Hepatocyte (in vitro differentiated cells): ENCODE measurements around the gene INSR. TPM values are rescaled to one million over a fixed set of nuclear protein-coding genes. Genes with fewer than 3 reads are reported as not detected.

Experiments used
- DNase-seq: peaks from one replicate; pipeline ENCODE4 v3.0.0-alpha.2; 2016; ENCODE audit warnings: low spot score
- H2AFZ ChIP-seq: fragments of 200-600 bp; sonication (generic); 2 replicates; pipeline ENCODE4 v1.6.0; 2016; ENCODE audit warnings: antibody characterized with exemption, mild to moderate bottlenecking
- H3K27ac ChIP-seq: fragments of 200-600 bp; sonication (generic); 2 replicates; pipeline ENCODE4 v1.5.1; 2016; ENCODE audit warnings: mild to moderate bottlenecking
- H3K27me3 ChIP-seq: fragments of 200-600 bp; sonication (generic); 2 replicates; pipeline ENCODE4 v1.6.1; 2016
- H3K36me3 ChIP-seq: fragments of 200-600 bp; sonication (generic); replicated peaks from 2 replicates; pipeline ENCODE4 v1.5.1; 2016; ENCODE audit warnings: low read depth; ENCODE audit not compliant: insufficient read depth
- H3K4me1 ChIP-seq: fragments of 200-600 bp; sonication (generic); 2 replicates; pipeline ENCODE4 v1.5.1; 2016; ENCODE audit warnings: mild to moderate bottlenecking, moderate library complexity; ENCODE audit not compliant: insufficient read depth
- H3K4me2 ChIP-seq: fragments of 200-600 bp; sonication (generic); 2 replicates; pipeline ENCODE4 v1.6.0; 2016
- H3K4me3 ChIP-seq: fragments of 200-600 bp; sonication (generic); 2 replicates; pipeline ENCODE4 v1.5.1; 2016; ENCODE audit warnings: mild to moderate bottlenecking
- H3K79me2 ChIP-seq: fragments of 200-600 bp; sonication (generic); 2 replicates; pipeline ENCODE4 v1.6.0; 2017; ENCODE audit warnings: mild to moderate bottlenecking
- H3K9me2 ChIP-seq: fragments of 200-600 bp; sonication (generic); replicated peaks from 2 replicates; pipeline ENCODE4 v1.6.0; 2017; ENCODE audit warnings: mild to moderate bottlenecking; ENCODE audit not compliant: insufficient read depth
- H3K9me3 ChIP-seq: fragments of 200-600 bp; sonication (generic); 2 replicates; pipeline ENCODE4 v1.5.1; 2016; ENCODE audit warnings: low read depth, mild to moderate bottlenecking
- H4K20me1 ChIP-seq: fragments of 200-600 bp; sonication (generic); 2 replicates; pipeline ENCODE4 v1.6.0; 2016; ENCODE audit warnings: mild to moderate bottlenecking; ENCODE audit not compliant: insufficient read depth, poor library complexity, severe bottlenecking
- EZH2 ChIP-seq: fragments of 200-600 bp; sonication (generic); IDR thresholded peaks from 2 replicates; pipeline ENCODE4 v1.6.1; 2016; ENCODE audit warnings: antibody characterized with exemption, mild to moderate bottlenecking, borderline replicate concordance
- EZH2phosphoT487 ChIP-seq: fragments of 200-600 bp; sonication (generic); IDR thresholded peaks from one replicate; pipeline ENCODE4 v1.6.1; 2018; ENCODE audit warnings: antibody characterized with exemption, mild to moderate bottlenecking, low read depth, moderate library complexity; ENCODE audit not compliant: unreplicated experiment, severe bottlenecking
- WGBS: methylation state at CpG from one replicate; pipeline ENCODE4 v1.1.6; 2016; ENCODE audit warnings: low lambda C conversion rate; ENCODE audit errors: missing lambda C conversion rate; 5-methylcytosine and 5-hydroxymethylcytosine counted together
- polyA plus RNA-seq: library from polyadenylated mRNA; unstranded; fragments of >200 nt; fragmentation: Nextera tagmentation; extraction: Ambion mirVana; gene quantifications from 2 replicates; pipeline ENCODE4 v1.2.1, GENCODE V29; 2016
- total RNA-seq: library from RNA; depleted of rRNA; stranded (reverse); fragments of >200 nt; gene quantifications from 2 replicates; pipeline ENCODE4 v1.2.3, GENCODE V29; 2014
- TF ChIP-seq, protein P1 (sequence below): fragments of 200-600 bp; sonication (generic); IDR thresholded peaks from 2 replicates; pipeline ENCODE4 v1.5.1; 2016; ENCODE audit warnings: antibody characterized with exemption, mild to moderate bottlenecking; ENCODE audit not compliant: poor library complexity

INSR gene
- total and polyA plus RNA-seq, 2 experiments from 2014 or later, result 17.0 to 59.0 TPM

DNA sequence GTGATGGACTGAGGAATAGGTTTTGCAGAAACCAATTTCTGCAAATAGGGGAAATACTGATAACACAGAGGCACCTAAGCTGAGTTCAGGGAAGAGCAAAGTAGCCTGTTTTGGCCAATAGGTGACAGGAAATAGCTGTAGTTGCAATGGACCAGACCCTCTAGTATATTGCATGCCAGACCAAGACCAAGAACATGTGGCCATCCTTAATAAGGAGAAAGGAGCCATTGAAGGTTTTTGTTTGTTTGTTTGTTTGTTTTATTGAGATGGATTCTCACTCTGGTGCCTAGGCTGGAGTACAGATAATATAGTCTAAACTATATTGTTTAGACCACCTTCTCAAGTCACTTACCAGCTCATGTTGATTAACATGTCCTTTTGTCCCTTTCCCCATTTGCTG is 123.2 kb downstream of the INSR start:
- Histone ChIP-seq H2AFZ (no peak overlapping the region), H3K27ac (no peak overlapping the region), H3K36me3 (peaks cover 3% of the 10 kb centered on the region), H3K9me3 (no peaks in the 10 kb centered on the region), H3K4me2 (no peak overlapping the region), H3K9me2 (no peaks in the 10 kb centered on the region), H3K4me1 (no peaks in the 10 kb centered on the region), H3K4me3 (no peak overlapping the region), H3K27me3 (no peaks in the 10 kb centered on the region), H3K79me2 (peaks cover 2% of the 10 kb centered on the region), H4K20me1 (no peaks in the 10 kb centered on the region)
- no peak for TF ChIP-seq EZH2phosphoT487
- TF ChIP-seq, protein P1, sequence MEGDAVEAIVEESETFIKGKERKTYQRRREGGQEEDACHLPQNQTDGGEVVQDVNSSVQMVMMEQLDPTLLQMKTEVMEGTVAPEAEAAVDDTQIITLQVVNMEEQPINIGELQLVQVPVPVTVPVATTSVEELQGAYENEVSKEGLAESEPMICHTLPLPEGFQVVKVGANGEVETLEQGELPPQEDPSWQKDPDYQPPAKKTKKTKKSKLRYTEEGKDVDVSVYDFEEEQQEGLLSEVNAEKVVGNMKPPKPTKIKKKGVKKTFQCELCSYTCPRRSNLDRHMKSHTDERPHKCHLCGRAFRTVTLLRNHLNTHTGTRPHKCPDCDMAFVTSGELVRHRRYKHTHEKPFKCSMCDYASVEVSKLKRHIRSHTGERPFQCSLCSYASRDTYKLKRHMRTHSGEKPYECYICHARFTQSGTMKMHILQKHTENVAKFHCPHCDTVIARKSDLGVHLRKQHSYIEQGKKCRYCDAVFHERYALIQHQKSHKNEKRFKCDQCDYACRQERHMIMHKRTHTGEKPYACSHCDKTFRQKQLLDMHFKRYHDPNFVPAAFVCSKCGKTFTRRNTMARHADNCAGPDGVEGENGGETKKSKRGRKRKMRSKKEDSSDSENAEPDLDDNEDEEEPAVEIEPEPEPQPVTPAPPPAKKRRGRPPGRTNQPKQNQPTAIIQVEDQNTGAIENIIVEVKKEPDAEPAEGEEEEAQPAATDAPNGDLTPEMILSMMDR, result no peak
- no peak for TF ChIP-seq EZH2
- no peak for DNase-seq

DNA sequence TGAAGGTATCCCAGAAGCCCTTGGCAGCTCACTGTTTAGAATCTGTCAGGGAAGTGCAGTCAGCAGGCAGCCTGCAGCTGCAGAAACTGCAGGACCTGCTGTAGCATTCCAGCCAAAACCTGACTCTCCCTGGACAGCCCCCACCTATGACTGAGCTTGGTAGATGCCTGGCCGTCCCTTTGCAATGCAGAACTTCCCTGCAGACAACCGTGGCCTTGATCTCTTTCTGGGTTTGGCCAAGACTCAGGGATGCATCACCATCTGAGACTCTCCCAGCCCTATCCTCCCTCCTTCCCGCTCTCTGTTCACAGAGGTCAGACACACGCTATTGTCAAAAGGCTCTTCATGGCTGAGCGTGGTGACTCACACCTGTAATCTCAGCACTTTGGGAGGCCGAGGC is 125.3 kb downstream of the INSR start:
- WGBS, result 72% methylated on average over 6 of the region's 6 CpGs
- Histone ChIP-seq H3K36me3 (peaks cover 3% of the 10 kb centered on the region), H3K9me2 (no peaks in the 10 kb centered on the region), H3K27ac (no peak overlapping the region), H2AFZ (no peak overlapping the region), H3K4me2 (no peak overlapping the region), H3K4me3 (no peak overlapping the region), H3K4me1 (no peaks in the 10 kb centered on the region), H3K79me2 (no peaks in the 10 kb centered on the region), H4K20me1 (no peaks in the 10 kb centered on the region), H3K9me3 (no peaks in the 10 kb centered on the region), H3K27me3 (no peaks in the 10 kb centered on the region)
- no peak for DNase-seq
- no peak for TF ChIP-seq EZH2
- TF ChIP-seq, protein P1, result no peak
- TF ChIP-seq EZH2phosphoT487, result no peak

DNA sequence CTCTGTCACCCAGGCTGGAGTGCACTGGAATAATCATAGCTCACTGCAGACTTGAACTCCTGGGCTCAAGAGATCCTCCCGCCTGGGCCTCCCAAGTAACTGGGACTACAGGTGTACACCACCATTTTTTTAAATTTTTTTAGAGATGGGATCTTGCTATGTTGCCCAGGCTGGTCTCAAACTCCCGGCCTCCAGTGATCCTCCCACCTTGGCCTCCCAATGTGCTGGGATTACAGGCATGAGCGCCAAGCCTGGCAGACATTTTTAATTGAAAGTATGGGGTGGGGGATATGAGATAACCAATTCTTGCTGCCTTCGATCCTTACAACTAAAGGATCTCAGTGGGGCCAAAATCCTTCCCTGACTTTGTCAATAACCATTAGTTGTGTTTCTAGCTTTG is 132.9 kb downstream of the INSR start:
- H3K36me3 ChIP-seq, result no peaks in the 10 kb centered on the region
- no peaks in the 10 kb centered on the region for H3K9me2 ChIP-seq
- no peak overlapping the region for H2AFZ ChIP-seq
- H3K4me2 ChIP-seq, result no peak overlapping the region
- H3K4me3 ChIP-seq, result no peak overlapping the region
- no peaks in the 10 kb centered on the region for H3K4me1 ChIP-seq
- H3K27me3 ChIP-seq, result no peaks in the 10 kb centered on the region
- DNase-seq, result no peak
- TF ChIP-seq, protein P1, result no peak
- TF ChIP-seq EZH2, result no peak
- TF ChIP-seq EZH2phosphoT487, result no peak
- WGBS, result 98% methylated on average over 4 of the region's 4 CpGs
- H3K79me2 ChIP-seq, result no peaks in the 10 kb centered on the region
- no peaks in the 10 kb centered on the region for H4K20me1 ChIP-seq
- H3K27ac ChIP-seq, result no peak overlapping the region
- H3K9me3 ChIP-seq, result no peaks in the 10 kb centered on the region
